GM12878 (cell line): Measurements from ENCODE around the gene PSAT1. TPM values are rescaled to one million over a fixed set of nuclear protein-coding genes. Genes with fewer than 3 reads are reported as not detected.

Source experiments
- ATAC-seq: fragments of 200-7000 bp; cut with Tn5 transposase; 3 replicates; pipeline ENCODE4 v1.9.1; 2020; ENCODE audit warnings: mild to moderate bottlenecking, moderate library complexity
- BruUV-seq: library from RNA; stranded (reverse); fragments of 400-500 nt; replicated peaks from 2 replicates; lab custom pipeline; 2021; lab: Mats Ljungman, UMichigan
- CTCF ChIA-PET: fragments of 300-600 bp; sonication (Branson Sonifier 250); formaldehyde crosslinking; extraction: SDS; loops from one replicate; lab custom pipeline; 2021; ENCODE audit warnings: inconsistent platforms; lab: Yijun Ruan, JAX
- POLR2A ChIA-PET: fragments of 350-600 bp; formaldehyde crosslinking; extraction: SDS; loops from one replicate; lab custom pipeline; 2021; ENCODE audit warnings: inconsistent platforms; lab: Charles Lee
- RAD21 ChIA-PET: fragments of 300-600 bp; sonication (Branson Sonifier 250); formaldehyde crosslinking; loops from one replicate; lab custom pipeline; 2023; ENCODE audit warnings: antibody characterized with exemption; ENCODE audit not compliant: unreplicated experiment; lab: Charles Lee
- SMC1A ChIA-PET: fragments of 300-600 bp; sonication (Branson Sonifier 250); formaldehyde crosslinking; loops from one replicate; lab custom pipeline; 2023; ENCODE audit not compliant: unreplicated experiment, uncharacterized antibody; lab: Charles Lee
- DNase-seq: peaks from one replicate; pipeline ENCODE4 v3.0.0-alpha.2; 2011; ENCODE audit warnings: low read depth, low spot score
- FAIRE-seq: peaks from 3 replicates; lab custom pipeline; 2011; peaks lifted over from hg19 to GRCh38; lab: Jason Lieb, UNC
- H2AFZ ChIP-seq: 2 replicates; pipeline ENCODE4 v1.6.0; 2011; ENCODE audit warnings: low read depth, low read length, control low read depth; ENCODE audit not compliant: control insufficient read depth
- H3K27ac ChIP-seq: 2 replicates; pipeline ENCODE4 v1.5.1; 2011; ENCODE audit warnings: control low read depth; ENCODE audit not compliant: control insufficient read depth, insufficient read depth
- H3K27me3 ChIP-seq, 2 experiments: replicated peaks in 1 of 2; 2 replicates each; pipeline versions ENCODE4 v1.6.0 to v1.6.1; 2011; ENCODE audit warnings: low read length in 1 of 2; ENCODE audit not compliant: control insufficient read depth in 2 of 2, insufficient read depth in 2 of 2
- H3K36me3 ChIP-seq, 2 experiments: 2 replicates each; pipeline ENCODE4 v1.5.1; 2011; ENCODE audit warnings: low read length in 1 of 2; ENCODE audit not compliant: control insufficient read depth in 2 of 2, insufficient read depth in 2 of 2
- H3K4me1 ChIP-seq: 2 replicates; pipeline ENCODE4 v1.6.1; 2011; ENCODE audit warnings: mild to moderate bottlenecking, low read length, moderate library complexity, mixed read lengths; ENCODE audit not compliant: control insufficient read depth, insufficient read depth
- H3K4me2 ChIP-seq: 2 replicates; pipeline ENCODE4 v1.6.0; 2011; ENCODE audit warnings: control low read depth; ENCODE audit not compliant: control insufficient read depth, insufficient read depth
- H3K4me3 ChIP-seq: fragments of 200-600 bp; sonication (generic); 2 replicates; pipeline ENCODE4 v1.5.1; 2016
- H3K79me2 ChIP-seq: 2 replicates; pipeline ENCODE4 v1.6.0; 2011; ENCODE audit warnings: low read length; ENCODE audit not compliant: control insufficient read depth, insufficient read depth
- H3K9ac ChIP-seq: 2 replicates; pipeline ENCODE4 v1.8.0; 2011; ENCODE audit warnings: low read length, control low read depth, mixed read lengths; ENCODE audit not compliant: control insufficient read depth, insufficient read depth
- H3K9me3 ChIP-seq: replicated peaks from 3 replicates; pipeline ENCODE4 v1.5.1; 2011; ENCODE audit warnings: mild to moderate bottlenecking, low read length; ENCODE audit not compliant: control insufficient read depth, insufficient read depth
- H4K20me1 ChIP-seq: 2 replicates; pipeline ENCODE4 v1.6.0; 2011; ENCODE audit not compliant: control insufficient read depth, insufficient read depth
- BACH1 ChIP-seq: fragments of 450-650 bp; IDR thresholded peaks from 2 replicates; pipeline ENCODE4 v1.6.1; 2017; ENCODE audit warnings: mild to moderate bottlenecking, borderline replicate concordance
- CBX3 ChIP-seq: fragments of 200-600 bp; sonication (generic); IDR thresholded peaks from 2 replicates; pipeline ENCODE4 v1.6.1; 2016; ENCODE audit warnings: low read depth, borderline replicate concordance
- HDAC6 ChIP-seq: fragments of 200-600 bp; sonication (generic); IDR thresholded peaks from one replicate; pipeline ENCODE4 v1.8.0; 2017; ENCODE audit warnings: antibody characterized with exemption; ENCODE audit not compliant: unreplicated experiment
- IKZF2 ChIP-seq, 2 experiments: fragments of 450-650 bp; IDR thresholded peaks; 2 replicates each; pipeline ENCODE4 v1.6.1; 2017; ENCODE audit warnings: mild to moderate bottlenecking in 2 of 2, moderate library complexity in 2 of 2
- MYC ChIP-seq: IDR thresholded peaks from 2 replicates; pipeline ENCODE4 v1.6.1; 2011; ENCODE audit warnings: mild to moderate bottlenecking, low read length, moderate library complexity, inconsistent platforms; ENCODE audit not compliant: insufficient read depth, insufficient replicate concordance, insufficient read length, severe bottlenecking
- NFYB ChIP-seq: IDR thresholded peaks from 2 replicates; pipeline ENCODE4 v1.6.1; 2011; ENCODE audit warnings: low read depth, mild to moderate bottlenecking, low read length, improper control_type of control experiment, moderate library complexity; ENCODE audit not compliant: insufficient read depth
- PAX5 ChIP-seq: IDR thresholded peaks from 2 replicates; pipeline ENCODE4 v1.6.1; 2011; ENCODE audit warnings: low read depth, low read length, borderline replicate concordance
- PAX8 ChIP-seq: fragments of 450-650 bp; IDR thresholded peaks from 2 replicates; pipeline ENCODE4 v1.6.1; 2017; ENCODE audit warnings: mild to moderate bottlenecking, moderate library complexity
- SPI1 ChIP-seq: IDR thresholded peaks from 2 replicates; pipeline ENCODE4 v1.6.1; 2011; ENCODE audit warnings: low read depth, mild to moderate bottlenecking, low read length, moderate library complexity, borderline replicate concordance; ENCODE audit not compliant: insufficient read depth
- STAT1 ChIP-seq: fragments of 450-650 bp; conservative IDR thresholded peaks from 2 replicates; pipeline ENCODE4 v1.6.1; 2014; ENCODE audit warnings: antibody characterized with exemption, mild to moderate bottlenecking
- ZNF24 ChIP-seq: fragments of 450-650 bp; IDR thresholded peaks from 2 replicates; pipeline ENCODE4 v1.6.1; 2017; ENCODE audit warnings: antibody characterized with exemption, mild to moderate bottlenecking
- ZZZ3 ChIP-seq: IDR thresholded peaks from 2 replicates; pipeline ENCODE4 v1.6.1; 2011; ENCODE audit warnings: low read depth; ENCODE audit not compliant: control insufficient read depth, insufficient read length
- WGBS: methylation state at CpG from one replicate; pipeline ENCODE4 v1.1.6; 2016; ENCODE audit warnings: low lambda C conversion rate; ENCODE audit not compliant: insufficient replicate concordance, insufficient coverage; ENCODE audit errors: missing lambda C conversion rate; 5-methylcytosine and 5-hydroxymethylcytosine counted together
- in situ Hi-C: fragments of 300-500 bp; cut with MboI; formaldehyde crosslinking; loops from 9 replicates; pipeline ENCODE4 v1.14.3; 2018; ENCODE audit warnings: mixed read lengths
- intact Hi-C: fragments of 100-400 bp; cut with micrococcal nuclease; formaldehyde crosslinking; loops from one replicate; pipeline ENCODE4 v1.14.2; 2022; ENCODE audit not compliant: unreplicated experiment
- polyA plus RNA-seq, 11 experiments: library from polyadenylated mRNA; depleted of rRNA in 4 of 11; unstranded in 6 of 11; stranded (reverse) in 5 of 11; fragments of >200 nt; fragmentation: Nextera tagmentation in 4 of 11; fragmentation: Illumina TruSeq in 1 of 11; extraction: Ambion mirVana in 4 of 11; extraction: Trizol in 1 of 11; gene quantifications; 1 replicate in 1 of 11; 2 replicates in 10 of 11; pipeline versions ENCODE4 v1.2.1 to v1.2.3, GENCODE V29; 2011 to 2016; ENCODE audit warnings: inconsistent platforms in 2 of 11, missing spikeins in 2 of 11, low read depth in 1 of 11
- total RNA-seq, 4 experiments: library from RNA; depleted of rRNA in 3 of 4; stranded (reverse); fragments of >200 nt in 3 of 4; fragmentation: Illumina TruSeq in 1 of 4; extraction: Trizol in 1 of 4; gene quantifications; 2 replicates each; pipeline versions ENCODE4 v1.2.1 to v1.2.3, GENCODE V29; 2013 to 2021

The PSAT1 gene
- total and polyA plus RNA-seq, 10 of the 15 experiments (the other 5 are each of a cell fraction or from before 2014, with no cell fraction given) = 35.1 to 126 (median 51.9) TPM

GRCh38 chr9:78278177-78278777 lies 18.6 kb upstream of the PSAT1 start:
- TF ChIP-seq HDAC6 = no peak
- no peak for TF ChIP-seq STAT1
- TF ChIP-seq ZZZ3 = no peak
- TF ChIP-seq SPI1 = no peak
- TF ChIP-seq MYC = no peak
- TF ChIP-seq BACH1 = no peak
- no peak for TF ChIP-seq CBX3
- no peak for TF ChIP-seq PAX5
- TF ChIP-seq ZNF24 = no peak
- no peak for TF ChIP-seq IKZF2 (IDR thresholded peaks at IDR 0.05)
- no peak for TF ChIP-seq NFYB
- TF ChIP-seq PAX8 = no peak
- BruUV-seq = no TSS peak

More at GRCh38 chr9:78278177-78278777, 18.6 kb upstream of the PSAT1 start:
- no peak for DNase-seq
- no peak overlapping the region for H3K4me3 ChIP-seq
- H3K9me3 ChIP-seq = no peaks in the 10 kb centered on the region
- no peaks in the 10 kb centered on the region; a peak in 1 of 4 replicates for H3K36me3 ChIP-seq
- 72% methylated on average over 5 of the region's 5 CpGs for WGBS
- in situ Hi-C loops (no loop called here), intact Hi-C loops (no loop called here)
- no peak for ATAC-seq
- FAIRE-seq = no peak
- RAD21 ChIA-PET = no interaction called here
- H3K27me3 ChIP-seq = no peaks in the 10 kb centered on the region
- POLR2A ChIA-PET = no interaction called here
- no peaks in the 10 kb centered on the region for H3K79me2 ChIP-seq
- no peak overlapping the region for H2AFZ ChIP-seq
- H3K4me2 ChIP-seq = no peak overlapping the region
- no peak overlapping the region for H3K9ac ChIP-seq
- SMC1A ChIA-PET = interaction anchor here (0.7 to 1.4 kb wide), 3 partner anchors 17 to 26 kb away, joined by 3 to 4 read pairs (median 4); no protein-coding TSS in a partner anchor
- no peak overlapping the region for H3K27ac ChIP-seq
- no peaks in the 10 kb centered on the region for H4K20me1 ChIP-seq
- CTCF ChIA-PET = interaction anchor here (0.8 to 1.5 kb wide), 4 partner anchors 22 to 148 kb away, joined by 3 to 6 read pairs (median 4); no protein-coding TSS in a partner anchor
- H3K4me1 ChIP-seq = no peaks in the 10 kb centered on the region
